HG03558 (cell line): ENCODE measurements around the gene OPA3.
"Not testable (repeated sequence)": the region's sequence is repeated elsewhere in the genome, so short reads cannot be mapped to it uniquely, and the experiment has no call there.

Experiments
- ATAC-seq: cut with Tn5 transposase; IDR thresholded peaks from one replicate; pipeline ENCODE4 v1.9.1; 2021; ENCODE audit warnings: moderate number of reproducible peaks; ENCODE audit not compliant: unreplicated experiment; ENCODE audit errors: extremely low read depth

OPA3 gene

GRCh38 chr19:45526143-45526542 is 58.5 kb downstream of the OPA3 start:
- ATAC-seq: no peak

GRCh38 chr19:45524575-45525129 is 60.0 kb downstream of the OPA3 start:
- no peak for ATAC-seq

- no peak for ATAC-seq
Measured at GRCh38 chr19:45523642-45524256, 60.9 kb downstream of the OPA3 start.

GRCh38 chr19:45522010-45522941 is 62.3 kb downstream of the OPA3 start:
- no peak for ATAC-seq

- no peak for ATAC-seq
Measured at GRCh38 chr19:45518469-45518826, 66.2 kb downstream of the OPA3 start.

- ATAC-seq: no peak
Measured at GRCh38 chr19:45517641-45518468, 66.7 kb downstream of the OPA3 start.

GRCh38 chr19:45517238-45517637 is 67.4 kb downstream of the OPA3 start:
- no peak for ATAC-seq

- no peak for ATAC-seq
Measured at GRCh38 chr19:45515807-45516401, 68.7 kb downstream of the OPA3 start.

GRCh38 chr19:45515081-45515624 is 69.4 kb downstream of the OPA3 start:
- no peak for ATAC-seq

GRCh38 chr19:45514376-45515051 is 70.1 kb downstream of the OPA3 start:
- no peak for ATAC-seq

- no peak for ATAC-seq
Measured at GRCh38 chr19:45512881-45513483, 71.6 kb downstream of the OPA3 start.

- no peak for ATAC-seq
Measured at GRCh38 chr19:45511074-45511473, 73.5 kb downstream of the OPA3 start.

- ATAC-seq: not testable (repeated sequence)
Measured at GRCh38 chr19:45510352-45510751, 74.2 kb downstream of the OPA3 start.

GRCh38 chr19:45509692-45510015 is 74.9 kb downstream of the OPA3 start:
- ATAC-seq: no peak

- no peak for ATAC-seq
Measured at GRCh38 chr19:45508861-45509691, 75.5 kb downstream of the OPA3 start.

GRCh38 chr19:45508417-45508860 is 76.2 kb downstream of the OPA3 start:
- no peak for ATAC-seq

- ATAC-seq: no peak
Measured at GRCh38 chr19:45507872-45508416, 76.7 kb downstream of the OPA3 start.
